SK-N-MC (cell line): ENCODE measurements around the gene OR5AK2.

ENCODE experiments used
- EZH2 ChIP-seq: fragments of 200-600 bp; sonication (generic); IDR thresholded peaks from one replicate; pipeline ENCODE4 v1.6.1; 2017; ENCODE audit warnings: antibody characterized with exemption
- POLR2AphosphoS5 ChIP-seq: IDR thresholded peaks from 2 replicates; pipeline ENCODE4 v1.6.1; 2012; ENCODE audit warnings: mild to moderate bottlenecking, low read depth, low read length, borderline replicate concordance

DNA sequence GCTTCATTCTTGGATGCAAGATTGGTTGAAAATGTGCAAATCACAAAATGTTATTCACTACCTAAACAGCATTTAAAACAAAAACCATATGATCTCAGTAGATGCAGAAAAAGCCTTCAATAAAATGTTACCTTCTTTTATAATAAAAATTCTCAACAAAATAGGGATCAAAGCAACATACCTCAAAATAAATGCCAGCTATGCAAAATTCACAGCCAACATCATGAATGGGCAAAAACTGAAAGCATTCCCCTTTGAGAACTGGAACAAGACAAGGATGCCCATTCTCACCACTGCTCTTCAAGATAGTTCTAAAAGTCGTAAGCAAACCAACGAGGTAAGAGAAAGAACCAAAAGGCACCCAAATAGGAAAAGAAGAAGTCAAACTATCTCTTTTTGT, 2.0 kb downstream of the OR5AK2 start:
- TF ChIP-seq POLR2AphosphoS5 = no peak
- TF ChIP-seq EZH2 = no peak
